HG03175 (cell line): ENCODE data around the gene SF1.

Experiments
- ATAC-seq: cut with Tn5 transposase; IDR thresholded peaks from one replicate; pipeline ENCODE4 v1.9.1; 2021; ENCODE audit warnings: mild to moderate bottlenecking, moderate library complexity; ENCODE audit not compliant: unreplicated experiment

The SF1 gene

GRCh38 chr11:64801561-64802369, 23.4 kb upstream of the SF1 start:
- ATAC-seq = no peak

GRCh38 chr11:64801158-64801464, 22.8 kb upstream of the SF1 start:
- ATAC-seq = no peak

GRCh38 chr11:64800303-64801157, 22.2 kb upstream of the SF1 start:
- no peak for ATAC-seq

- ATAC-seq = no peak
Observed at GRCh38 chr11:64799623-64800302, 21.4 kb upstream of the SF1 start.

GRCh38 chr11:64799256-64799622, 20.9 kb upstream of the SF1 start:
- ATAC-seq = no peak

GRCh38 chr11:64796757-64797541, 18.6 kb upstream of the SF1 start:
- ATAC-seq = no peak

- ATAC-seq = no peak
Observed at GRCh38 chr11:64796047-64796756, 17.9 kb upstream of the SF1 start.

- no peak for ATAC-seq
Observed at GRCh38 chr11:64794526-64794925, 16.2 kb upstream of the SF1 start.

- no peak for ATAC-seq
Observed at GRCh38 chr11:64793271-64794160, 15.2 kb upstream of the SF1 start.

- ATAC-seq = no peak
Observed at GRCh38 chr11:64792482-64792881, 14.1 kb upstream of the SF1 start.

GRCh38 chr11:64791781-64792291, 13.5 kb upstream of the SF1 start:
- ATAC-seq = no peak

- no peak for ATAC-seq
Observed at GRCh38 chr11:64790205-64791095, 12.1 kb upstream of the SF1 start.

GRCh38 chr11:64789331-64790204, 11.2 kb upstream of the SF1 start:
- no peak for ATAC-seq

- ATAC-seq = no peak
Observed at GRCh38 chr11:64788321-64789215, 10.2 kb upstream of the SF1 start.

GRCh38 chr11:64787526-64788320, 9.4 kb upstream of the SF1 start:
- ATAC-seq = no peak
